Upper lobe of left lung (tissue), 4 donors: ENCODE measurements around the gene ILDR1.

Experiments
- POLR2A ChIP-seq, 4 donors: fragments of 450-650 bp; IDR thresholded peaks; one replicate each; pipeline ENCODE4 v1.5.1; 2016 to 2017; ENCODE audit warnings: antibody characterized with exemption in 4 of 4, mild to moderate bottlenecking in 2 of 4
- POLR2AphosphoS5 ChIP-seq, 2 donors: sonication (generic); formaldehyde crosslinking; IDR thresholded peaks; one replicate each; pipeline ENCODE4 v1.5.1; 2017; ENCODE audit warnings: antibody characterized with exemption in 2 of 2
- TF ChIP-seq, protein P1 (sequence below), 6 experiments: fragments of 450-650 bp in 4 of 6; fragments of 200-600 bp in 2 of 6; sonication (generic) in 2 of 6; IDR thresholded peaks; one replicate each; pipeline ENCODE4 v1.5.1; 2016 to 2019; ENCODE audit warnings: antibody characterized with exemption in 6 of 6

DNA sequence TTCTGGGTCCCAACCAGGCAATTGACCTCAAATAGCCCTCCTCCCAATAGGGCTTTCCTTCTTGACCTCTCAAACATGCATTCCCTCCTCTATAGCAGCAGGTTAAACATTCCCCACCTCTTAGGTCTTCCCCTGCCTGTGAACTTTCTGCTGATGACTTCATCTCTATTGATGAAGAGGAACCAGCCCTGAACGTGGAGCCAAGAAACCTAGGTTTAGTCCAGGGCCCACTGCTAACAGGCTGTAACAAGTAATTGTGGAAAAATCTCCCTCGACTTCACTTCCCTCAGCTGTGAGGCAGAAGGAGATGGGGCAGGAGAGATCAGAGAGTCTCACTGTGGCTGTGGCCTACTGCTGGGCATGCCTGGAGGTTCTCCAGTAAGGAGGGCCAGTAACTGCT lies 24.7 kb downstream of the ILDR1 start:
- no peak for TF ChIP-seq POLR2A (IDR thresholded peaks at IDR 0.05)
- TF ChIP-seq POLR2AphosphoS5 (IDR thresholded peaks at IDR 0.05) = no peak
- TF ChIP-seq, protein P1, sequence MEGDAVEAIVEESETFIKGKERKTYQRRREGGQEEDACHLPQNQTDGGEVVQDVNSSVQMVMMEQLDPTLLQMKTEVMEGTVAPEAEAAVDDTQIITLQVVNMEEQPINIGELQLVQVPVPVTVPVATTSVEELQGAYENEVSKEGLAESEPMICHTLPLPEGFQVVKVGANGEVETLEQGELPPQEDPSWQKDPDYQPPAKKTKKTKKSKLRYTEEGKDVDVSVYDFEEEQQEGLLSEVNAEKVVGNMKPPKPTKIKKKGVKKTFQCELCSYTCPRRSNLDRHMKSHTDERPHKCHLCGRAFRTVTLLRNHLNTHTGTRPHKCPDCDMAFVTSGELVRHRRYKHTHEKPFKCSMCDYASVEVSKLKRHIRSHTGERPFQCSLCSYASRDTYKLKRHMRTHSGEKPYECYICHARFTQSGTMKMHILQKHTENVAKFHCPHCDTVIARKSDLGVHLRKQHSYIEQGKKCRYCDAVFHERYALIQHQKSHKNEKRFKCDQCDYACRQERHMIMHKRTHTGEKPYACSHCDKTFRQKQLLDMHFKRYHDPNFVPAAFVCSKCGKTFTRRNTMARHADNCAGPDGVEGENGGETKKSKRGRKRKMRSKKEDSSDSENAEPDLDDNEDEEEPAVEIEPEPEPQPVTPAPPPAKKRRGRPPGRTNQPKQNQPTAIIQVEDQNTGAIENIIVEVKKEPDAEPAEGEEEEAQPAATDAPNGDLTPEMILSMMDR (IDR thresholded peaks at IDR 0.05) = no peak
